Measurements from ENCODE around the gene FOXN3.
A peak's percentile ranks its signal among the peaks of the same experiment; 100 is the strongest.

Gene FOXN3

DNA sequence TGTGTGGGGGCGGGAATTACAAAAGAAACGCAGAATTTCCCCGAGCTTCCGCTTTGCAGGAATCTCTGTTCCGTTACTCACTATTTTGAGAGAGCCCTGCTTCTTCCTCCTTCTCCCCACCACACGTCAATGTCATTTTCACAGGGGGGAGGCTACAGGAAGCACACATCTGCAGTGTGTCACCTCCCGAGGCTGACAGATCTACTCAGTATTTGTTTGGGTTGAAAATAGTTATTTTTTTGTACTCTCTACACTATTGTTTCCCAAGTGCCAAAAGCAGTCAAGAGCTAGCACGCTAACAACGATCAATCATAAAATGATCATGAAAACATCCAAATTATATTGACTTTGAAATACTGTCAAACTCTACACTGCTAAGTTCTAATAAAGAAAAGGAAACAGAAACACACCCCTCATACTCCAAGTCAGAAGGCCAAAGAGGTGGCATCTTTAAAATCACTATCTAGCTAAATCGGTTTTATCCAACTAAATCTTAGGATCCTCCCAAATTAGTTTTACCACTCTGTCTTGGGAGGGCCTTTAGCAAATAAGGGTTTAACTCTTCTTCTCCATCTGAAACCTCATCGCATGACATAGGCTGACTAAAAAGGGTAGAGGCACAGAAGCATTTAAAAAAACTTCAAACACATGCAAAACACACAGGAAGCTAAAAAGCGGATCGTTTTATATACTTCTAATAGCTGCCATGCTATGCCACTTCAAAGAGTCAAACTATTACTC lies 51.8 kb downstream of the FOXN3 start:
- H3K27ac ChIP-seq, result no peak overlapping the region
- TF ChIP-seq, protein P1, sequence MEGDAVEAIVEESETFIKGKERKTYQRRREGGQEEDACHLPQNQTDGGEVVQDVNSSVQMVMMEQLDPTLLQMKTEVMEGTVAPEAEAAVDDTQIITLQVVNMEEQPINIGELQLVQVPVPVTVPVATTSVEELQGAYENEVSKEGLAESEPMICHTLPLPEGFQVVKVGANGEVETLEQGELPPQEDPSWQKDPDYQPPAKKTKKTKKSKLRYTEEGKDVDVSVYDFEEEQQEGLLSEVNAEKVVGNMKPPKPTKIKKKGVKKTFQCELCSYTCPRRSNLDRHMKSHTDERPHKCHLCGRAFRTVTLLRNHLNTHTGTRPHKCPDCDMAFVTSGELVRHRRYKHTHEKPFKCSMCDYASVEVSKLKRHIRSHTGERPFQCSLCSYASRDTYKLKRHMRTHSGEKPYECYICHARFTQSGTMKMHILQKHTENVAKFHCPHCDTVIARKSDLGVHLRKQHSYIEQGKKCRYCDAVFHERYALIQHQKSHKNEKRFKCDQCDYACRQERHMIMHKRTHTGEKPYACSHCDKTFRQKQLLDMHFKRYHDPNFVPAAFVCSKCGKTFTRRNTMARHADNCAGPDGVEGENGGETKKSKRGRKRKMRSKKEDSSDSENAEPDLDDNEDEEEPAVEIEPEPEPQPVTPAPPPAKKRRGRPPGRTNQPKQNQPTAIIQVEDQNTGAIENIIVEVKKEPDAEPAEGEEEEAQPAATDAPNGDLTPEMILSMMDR (conservative IDR thresholded peaks at IDR 0.05; ENCODE audit: low read depth), result no peak
- DNase-seq (ENCODE audit: low spot score), result no peak
- POLR2A ChIA-PET (ENCODE audit: low non-redundant PET), result no interaction called here
- CTCF ChIA-PET, result no interaction called here

DNA sequence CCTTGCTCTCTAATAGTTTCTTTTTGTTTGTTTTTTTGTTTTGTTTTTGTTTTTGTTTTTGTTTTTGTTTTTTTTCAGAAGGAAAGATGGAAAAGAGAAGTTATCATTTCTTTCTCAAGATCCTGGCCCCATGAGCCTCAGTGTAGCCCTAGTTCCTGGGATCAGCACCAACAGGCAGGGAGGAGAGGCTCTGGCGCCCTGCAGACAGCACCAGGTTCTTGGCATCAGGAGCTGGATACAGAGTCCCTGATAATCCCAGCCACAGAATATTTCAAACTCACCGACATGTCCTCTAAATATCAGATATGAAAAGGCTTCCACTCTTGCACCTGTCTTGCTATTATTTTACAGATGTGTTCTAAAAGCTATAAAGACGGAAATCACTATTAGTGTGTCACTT lies 52.7 kb downstream of the FOXN3 start:
- ChIA-PET POLR2A (ENCODE audit: low non-redundant PET) (no interaction called here), CTCF (no interaction called here)
- no peak for DNase-seq (ENCODE audit: low spot score)
- TF ChIP-seq, protein P1 (conservative IDR thresholded peaks at IDR 0.05; ENCODE audit: low read depth), result no peak
- no peak overlapping the region for H3K27ac ChIP-seq

DNA sequence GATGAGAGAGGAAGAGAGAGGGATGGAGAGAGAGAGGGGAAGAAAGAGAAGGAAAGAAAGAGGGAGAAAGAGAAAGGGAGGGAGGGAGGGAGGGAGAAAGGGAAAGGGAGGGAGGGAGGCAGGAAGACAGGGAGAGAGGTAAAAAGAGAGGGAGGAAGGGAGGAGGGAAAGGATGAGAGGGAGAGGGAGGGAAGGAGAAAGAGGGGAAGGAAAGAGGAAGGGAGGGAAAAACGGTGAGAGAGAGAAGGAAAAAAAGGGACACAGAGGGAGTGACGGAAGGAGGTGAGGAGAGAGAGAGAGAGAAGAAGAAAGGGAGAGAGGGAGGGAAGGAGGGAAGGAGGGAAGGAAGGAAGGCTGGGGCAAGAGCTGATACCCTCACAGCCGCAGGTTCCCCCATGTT lies 56.8 kb downstream of the FOXN3 start:
- POLR2A ChIA-PET (ENCODE audit: low non-redundant PET), result no interaction called here
- 0 out of 2 replicates have a peak overlapping the region, but pooled peaks have one; percentile 32 for H3K27ac ChIP-seq
- CTCF ChIA-PET, result no interaction called here
- TF ChIP-seq, protein P1 (conservative IDR thresholded peaks at IDR 0.05; ENCODE audit: low read depth), result no peak
- no peak for DNase-seq (ENCODE audit: low spot score)

DNA sequence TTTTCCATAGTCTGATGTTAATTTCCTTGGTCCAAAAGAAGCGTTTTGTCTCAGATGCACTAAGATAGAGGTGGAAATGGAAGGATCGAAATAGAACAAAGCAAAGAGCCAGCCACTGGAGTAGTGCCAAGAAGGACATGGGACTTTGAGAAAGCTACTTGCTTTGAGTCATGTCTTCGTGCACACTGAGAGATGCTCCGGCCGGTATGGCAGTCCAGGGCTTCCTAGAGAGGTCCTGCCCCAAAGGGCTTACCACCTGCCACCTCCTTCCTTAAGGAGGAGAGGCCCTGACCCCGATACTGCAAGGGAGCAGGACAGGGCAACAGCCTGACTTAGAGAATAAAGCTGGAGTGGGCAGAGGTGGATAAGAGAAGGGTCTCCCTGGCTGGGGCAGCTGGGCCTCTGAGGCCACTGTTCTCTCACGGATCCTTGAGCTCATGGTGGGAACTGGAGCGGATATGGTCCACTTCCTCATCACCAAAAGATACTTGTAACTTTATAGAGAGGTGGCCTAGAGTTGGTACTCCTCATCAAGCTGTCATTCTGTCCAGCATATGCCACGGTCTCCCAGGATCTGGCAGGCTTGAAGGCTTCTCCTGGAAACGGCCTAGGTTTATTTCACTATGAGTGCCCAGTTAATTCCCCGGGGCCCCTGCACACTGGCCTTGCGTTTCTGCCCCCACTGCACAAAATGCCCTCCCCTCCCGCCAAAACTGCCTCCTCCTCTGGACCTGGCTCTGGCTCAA lies 57.4 kb downstream of the FOXN3 start:
- ChIA-PET POLR2A (ENCODE audit: low non-redundant PET) (no interaction called here), CTCF (no interaction called here)
- DNase-seq (ENCODE audit: low spot score), result no peak
- TF ChIP-seq, protein P1 (conservative IDR thresholded peaks at IDR 0.05; ENCODE audit: low read depth), result no peak
- H3K27ac ChIP-seq, result peak overlapping the region; percentile 32; the same call in 1 of the 2 replicates

DNA sequence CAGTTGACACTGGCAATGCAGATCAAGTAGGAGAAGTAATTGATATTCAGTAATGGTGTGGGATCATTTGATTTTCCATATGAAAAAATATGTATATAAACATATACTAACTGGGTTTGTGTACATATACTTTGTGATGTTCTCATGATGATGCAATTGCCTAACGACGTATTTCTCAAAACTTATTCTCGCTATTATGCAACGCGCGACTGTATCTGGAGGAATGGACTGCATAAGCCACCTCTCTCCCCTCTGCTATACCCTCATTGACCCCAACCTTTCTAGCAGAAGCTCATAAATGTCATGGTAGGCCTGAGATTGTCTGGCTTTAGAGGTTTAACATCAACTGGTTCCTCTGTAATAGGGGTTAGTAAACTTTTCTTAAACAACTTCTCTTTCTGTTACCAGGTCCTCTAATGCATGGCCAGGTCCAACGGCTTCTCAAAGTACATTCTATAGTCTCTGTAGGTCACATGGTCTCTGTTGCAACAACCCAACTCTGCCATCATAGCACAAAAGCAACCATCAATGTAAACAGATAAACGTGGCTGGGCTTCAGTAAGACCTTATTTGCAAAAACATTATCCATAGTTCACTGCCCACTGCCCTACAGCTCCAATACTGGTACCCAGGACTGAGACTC lies 59.3 kb downstream of the FOXN3 start:
- no peak for DNase-seq (ENCODE audit: low spot score)
- H3K27ac ChIP-seq, result no peak overlapping the region
- ChIA-PET CTCF (no interaction called here), POLR2A (ENCODE audit: low non-redundant PET) (interaction anchor here (0.6 kb wide), 1 partner anchor 598 kb away, joined by 3 read pairs; no protein-coding TSS in a partner anchor)
- TF ChIP-seq, protein P1 (conservative IDR thresholded peaks at IDR 0.05; ENCODE audit: low read depth), result no peak

DNA sequence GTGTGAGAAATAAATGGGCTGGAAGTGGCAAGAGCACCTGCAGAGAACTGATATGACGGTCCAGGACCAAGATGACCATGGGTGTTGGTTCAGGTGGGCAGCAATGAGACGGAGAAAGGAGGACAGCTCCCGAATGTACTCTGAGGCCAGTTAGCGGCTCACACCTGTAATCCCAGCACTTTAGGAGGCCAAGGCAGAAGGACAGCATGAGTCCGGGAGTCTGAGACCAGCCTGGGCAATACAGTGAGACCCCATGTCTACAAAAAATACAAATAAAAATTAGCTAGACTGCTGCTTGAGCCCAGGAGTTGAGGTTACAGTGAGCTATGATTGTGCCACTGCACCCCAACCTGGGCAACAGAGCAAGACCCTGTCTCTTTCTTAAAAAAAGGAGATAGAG lies 60.1 kb downstream of the FOXN3 start:
- CTCF ChIA-PET, result no interaction called here

More for the DNA sequence above, 60.1 kb downstream of the FOXN3 start:
- TF ChIP-seq, protein P1 (conservative IDR thresholded peaks at IDR 0.05; ENCODE audit: low read depth), result no peak
- no peak for DNase-seq (ENCODE audit: low spot score)
- H3K27ac ChIP-seq, result no peak overlapping the region
- POLR2A ChIA-PET (ENCODE audit: low non-redundant PET), result interaction anchor here (0.6 kb wide), 1 partner anchor 599 kb away, joined by 3 read pairs; no protein-coding TSS in a partner anchor
